Measurements from ENCODE around the gene GFPT2. TPM values are rescaled to one million over a fixed set of nuclear protein-coding genes. Genes with fewer than 3 reads are reported as not detected.

The GFPT2 gene
- total RNA-seq, 4 donors from 2014 or later, result 2.5 to 8.4 (median 3.8) TPM

GRCh38 chr5:180348336-180348735 is 4.8 kb downstream of the GFPT2 start:
- 65 to 93% methylated on average over 7 of the region's 7 CpGs for WGBS, 2 donors
- intact Hi-C loops (cut with DNase I; ENCODE audit: low total_unique reads), result no loop called here
- no peak for DNase-seq (ENCODE audit: low spot score in 2 of 2)
- no peak for TF ChIP-seq POLR2A (IDR thresholded peaks at IDR 0.05)
- TF ChIP-seq, protein P1, sequence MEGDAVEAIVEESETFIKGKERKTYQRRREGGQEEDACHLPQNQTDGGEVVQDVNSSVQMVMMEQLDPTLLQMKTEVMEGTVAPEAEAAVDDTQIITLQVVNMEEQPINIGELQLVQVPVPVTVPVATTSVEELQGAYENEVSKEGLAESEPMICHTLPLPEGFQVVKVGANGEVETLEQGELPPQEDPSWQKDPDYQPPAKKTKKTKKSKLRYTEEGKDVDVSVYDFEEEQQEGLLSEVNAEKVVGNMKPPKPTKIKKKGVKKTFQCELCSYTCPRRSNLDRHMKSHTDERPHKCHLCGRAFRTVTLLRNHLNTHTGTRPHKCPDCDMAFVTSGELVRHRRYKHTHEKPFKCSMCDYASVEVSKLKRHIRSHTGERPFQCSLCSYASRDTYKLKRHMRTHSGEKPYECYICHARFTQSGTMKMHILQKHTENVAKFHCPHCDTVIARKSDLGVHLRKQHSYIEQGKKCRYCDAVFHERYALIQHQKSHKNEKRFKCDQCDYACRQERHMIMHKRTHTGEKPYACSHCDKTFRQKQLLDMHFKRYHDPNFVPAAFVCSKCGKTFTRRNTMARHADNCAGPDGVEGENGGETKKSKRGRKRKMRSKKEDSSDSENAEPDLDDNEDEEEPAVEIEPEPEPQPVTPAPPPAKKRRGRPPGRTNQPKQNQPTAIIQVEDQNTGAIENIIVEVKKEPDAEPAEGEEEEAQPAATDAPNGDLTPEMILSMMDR (IDR thresholded peaks at IDR 0.05), result no peak
- H3K4me3 ChIP-seq (ENCODE audit: low read depth, poor library complexity, severe bottlenecking), result no peak overlapping the region

- DNase-seq (ENCODE audit: low spot score in 2 of 2), result no peak
- 86 to 88% methylated on average over 10 of the region's 10 CpGs for WGBS, 2 donors
- TF ChIP-seq, protein P1 (IDR thresholded peaks at IDR 0.05), result no peak
- no peak for TF ChIP-seq POLR2A (IDR thresholded peaks at IDR 0.05)
- intact Hi-C loops (cut with DNase I; ENCODE audit: low total_unique reads), result no loop called here
- H3K4me3 ChIP-seq (ENCODE audit: low read depth, poor library complexity, severe bottlenecking), result no peak overlapping the region
Observed at GRCh38 chr5:180347702-180348101, 5.4 kb downstream of the GFPT2 start.

DNA sequence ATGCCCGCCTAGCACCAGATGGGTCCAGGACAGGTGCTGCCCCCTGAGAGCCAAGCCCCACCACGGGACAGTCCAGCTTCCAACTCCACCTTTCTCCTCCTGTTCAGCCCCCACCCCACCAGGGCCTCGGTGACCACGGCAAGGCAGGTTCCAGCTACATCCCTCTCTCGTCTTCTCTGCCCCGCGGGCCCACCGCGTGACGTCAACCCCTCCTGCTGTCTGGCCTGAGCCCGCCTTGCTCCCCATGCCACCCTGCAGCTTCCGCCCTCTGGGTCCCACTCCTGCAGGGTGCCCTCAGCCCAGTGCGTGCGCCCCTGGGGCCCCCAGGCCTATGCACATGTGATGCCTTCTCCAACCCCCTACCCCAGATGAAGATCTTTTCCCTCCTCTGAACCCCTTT is 6.8 kb downstream of the GFPT2 start:
- TF ChIP-seq, protein P1 (IDR thresholded peaks at IDR 0.05), result no peak
- TF ChIP-seq POLR2A (IDR thresholded peaks at IDR 0.05), result no peak
- 93 to 97% methylated on average over 14 of the region's 14 CpGs for WGBS, 2 donors
- H3K4me3 ChIP-seq (ENCODE audit: low read depth, poor library complexity, severe bottlenecking), result no peak overlapping the region
- no peak for DNase-seq (ENCODE audit: low spot score in 2 of 2)
- intact Hi-C loops (cut with DNase I; ENCODE audit: low total_unique reads), result no loop called here

DNA sequence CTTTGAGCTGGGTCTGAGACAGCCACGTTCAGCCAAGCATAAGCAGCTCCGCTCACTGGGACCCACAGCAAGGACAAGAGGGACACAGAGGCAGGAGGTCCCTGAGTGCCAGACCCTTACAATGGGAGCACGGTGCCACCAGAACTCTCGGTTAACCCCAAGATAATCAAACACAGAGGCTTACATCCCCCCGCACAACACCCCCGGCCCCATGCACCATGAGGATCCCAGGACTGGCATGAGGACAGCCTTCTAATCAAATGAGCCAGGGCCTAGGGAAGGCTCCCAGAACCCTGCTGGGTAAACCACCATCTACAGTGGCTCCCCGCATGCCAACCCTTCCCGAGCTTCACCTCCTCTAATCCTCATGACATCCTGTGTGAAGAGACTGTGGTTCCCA is 7.4 kb downstream of the GFPT2 start:
- WGBS, 2 donors, result 92 to 94% methylated on average over 8 of the region's 8 CpGs
- DNase-seq (ENCODE audit: low spot score in 2 of 2), result no peak
- TF ChIP-seq, protein P1 (IDR thresholded peaks at IDR 0.05), result no peak
- no peak for TF ChIP-seq POLR2A (IDR thresholded peaks at IDR 0.05)
- intact Hi-C loops (cut with DNase I; ENCODE audit: low total_unique reads), result no loop called here
- no peak overlapping the region for H3K4me3 ChIP-seq (ENCODE audit: low read depth, poor library complexity, severe bottlenecking)

GRCh38 chr5:180345186-180345585 is 8.0 kb downstream of the GFPT2 start:
- intact Hi-C loops (cut with DNase I; ENCODE audit: low total_unique reads), result no loop called here
- no peak for DNase-seq (ENCODE audit: low spot score in 2 of 2)
- WGBS, 2 donors, result 91 to 93% methylated on average over 8 of the region's 8 CpGs
- TF ChIP-seq, protein P1 (IDR thresholded peaks at IDR 0.05), result no peak
- no peak for TF ChIP-seq POLR2A (IDR thresholded peaks at IDR 0.05)
- H3K4me3 ChIP-seq (ENCODE audit: low read depth, poor library complexity, severe bottlenecking), result no peak overlapping the region

DNA sequence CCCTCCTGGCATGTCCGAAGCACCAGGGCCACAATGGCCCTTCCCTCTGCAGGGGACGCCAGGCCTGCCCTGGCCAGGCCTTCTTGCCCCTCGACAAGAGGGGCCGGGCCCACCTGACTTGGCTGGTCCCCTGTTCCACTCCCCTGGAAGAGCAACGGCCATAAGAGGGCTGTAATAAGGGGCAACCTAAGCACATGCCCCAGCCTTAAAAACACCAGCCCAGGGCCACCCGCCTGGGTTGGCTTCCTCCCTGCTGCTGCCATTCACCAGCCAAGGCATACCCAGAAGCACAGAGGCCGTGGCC is 8.5 kb downstream of the GFPT2 start:
- no peak overlapping the region for H3K4me3 ChIP-seq (ENCODE audit: low read depth, poor library complexity, severe bottlenecking)
- TF ChIP-seq, protein P1 (IDR thresholded peaks at IDR 0.05), result no peak
- TF ChIP-seq POLR2A (IDR thresholded peaks at IDR 0.05), result no peak
- intact Hi-C loops (cut with DNase I; ENCODE audit: low total_unique reads), result no loop called here
- DNase-seq (ENCODE audit: low spot score in 2 of 2), result no peak
- 86 to 98% methylated on average over 5 to 7 of the region's 7 CpGs for WGBS, 2 donors
